ENCODE measurements around the gene GPR150.

DNA sequence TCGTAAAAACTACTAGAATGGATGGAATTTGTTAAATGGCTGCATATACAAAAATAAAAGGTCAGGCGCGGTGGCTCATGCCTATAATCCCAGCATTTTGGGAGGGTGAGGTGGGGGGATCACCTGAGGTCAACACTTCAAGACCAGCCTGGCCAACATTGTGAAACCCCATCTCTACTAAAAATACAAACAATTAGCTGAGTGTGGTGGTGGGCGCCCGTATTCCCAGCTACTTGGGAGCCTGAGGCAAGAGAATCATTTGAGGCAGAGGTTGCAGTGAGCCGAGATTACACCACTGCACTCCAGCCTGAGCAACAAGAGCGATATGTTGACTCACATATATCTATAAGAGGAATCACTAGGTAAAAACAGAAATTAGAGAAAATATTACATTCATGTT is 9.3 kb upstream of the GPR150 start:
- TF ChIP-seq, protein P1, sequence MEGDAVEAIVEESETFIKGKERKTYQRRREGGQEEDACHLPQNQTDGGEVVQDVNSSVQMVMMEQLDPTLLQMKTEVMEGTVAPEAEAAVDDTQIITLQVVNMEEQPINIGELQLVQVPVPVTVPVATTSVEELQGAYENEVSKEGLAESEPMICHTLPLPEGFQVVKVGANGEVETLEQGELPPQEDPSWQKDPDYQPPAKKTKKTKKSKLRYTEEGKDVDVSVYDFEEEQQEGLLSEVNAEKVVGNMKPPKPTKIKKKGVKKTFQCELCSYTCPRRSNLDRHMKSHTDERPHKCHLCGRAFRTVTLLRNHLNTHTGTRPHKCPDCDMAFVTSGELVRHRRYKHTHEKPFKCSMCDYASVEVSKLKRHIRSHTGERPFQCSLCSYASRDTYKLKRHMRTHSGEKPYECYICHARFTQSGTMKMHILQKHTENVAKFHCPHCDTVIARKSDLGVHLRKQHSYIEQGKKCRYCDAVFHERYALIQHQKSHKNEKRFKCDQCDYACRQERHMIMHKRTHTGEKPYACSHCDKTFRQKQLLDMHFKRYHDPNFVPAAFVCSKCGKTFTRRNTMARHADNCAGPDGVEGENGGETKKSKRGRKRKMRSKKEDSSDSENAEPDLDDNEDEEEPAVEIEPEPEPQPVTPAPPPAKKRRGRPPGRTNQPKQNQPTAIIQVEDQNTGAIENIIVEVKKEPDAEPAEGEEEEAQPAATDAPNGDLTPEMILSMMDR (IDR thresholded peaks at IDR 0.05 in 4 of 5, conservative IDR thresholded peaks at IDR 0.05 in 1 of 5): no peak
- TF ChIP-seq POLR2A (IDR thresholded peaks at IDR 0.05): no peak

Data from gastrocnemius medialis (tissue), 4 donors.